KMS-11 (cell line): Measurements from ENCODE around the gene ARHGAP42.

Experiments
- H2AFZ ChIP-seq: fragments of 200-600 bp; sonication (generic); 2 replicates; pipeline ENCODE4 v1.6.1; 2016; ENCODE audit warnings: antibody characterized with exemption, mixed run types, low read depth
- H3K27ac ChIP-seq: fragments of 200-600 bp; sonication (generic); 2 replicates; pipeline ENCODE4 v1.6.1; 2016; ENCODE audit warnings: mild to moderate bottlenecking, mixed run types
- H3K27me3 ChIP-seq: fragments of 200-600 bp; sonication (generic); 2 replicates; pipeline ENCODE4 v1.6.1; 2017; ENCODE audit warnings: mild to moderate bottlenecking, low read depth, mixed run types, moderate library complexity; ENCODE audit not compliant: insufficient read depth
- H3K36me3 ChIP-seq: fragments of 200-600 bp; sonication (generic); 2 replicates; pipeline ENCODE4 v1.6.1; 2017; ENCODE audit warnings: mild to moderate bottlenecking, mixed run types; ENCODE audit not compliant: insufficient read depth
- H3K4me1 ChIP-seq: fragments of 200-600 bp; sonication (generic); 2 replicates; pipeline ENCODE4 v1.6.1; 2016; ENCODE audit warnings: mild to moderate bottlenecking, low read depth, mixed run types; ENCODE audit not compliant: poor library complexity, severe bottlenecking
- H3K4me2 ChIP-seq: fragments of 200-600 bp; sonication (generic); 2 replicates; pipeline ENCODE4 v1.7.0; 2016; ENCODE audit warnings: mild to moderate bottlenecking, mixed run types
- H3K4me3 ChIP-seq: fragments of 200-600 bp; sonication (generic); IDR thresholded peaks from 2 replicates; pipeline ENCODE4 v1.6.1; 2017; ENCODE audit warnings: low read depth, low read length, mixed read lengths; ENCODE audit not compliant: insufficient read depth
- H3K79me2 ChIP-seq: fragments of 200-600 bp; sonication (generic); 2 replicates; pipeline ENCODE4 v1.6.1; 2016; ENCODE audit warnings: low read depth, mixed run types; ENCODE audit not compliant: insufficient read depth
- H3K9ac ChIP-seq: fragments of 200-600 bp; sonication (generic); 2 replicates; pipeline ENCODE4 v1.6.1; 2016; ENCODE audit warnings: mild to moderate bottlenecking, mixed run types
- H4K20me1 ChIP-seq: fragments of 200-600 bp; sonication (generic); 2 replicates; pipeline ENCODE4 v1.6.1; 2016; ENCODE audit warnings: mild to moderate bottlenecking, mixed run types; ENCODE audit not compliant: insufficient read depth
- CTCF ChIP-seq: fragments of 200-600 bp; sonication (generic); conservative IDR thresholded peaks from 2 replicates; pipeline ENCODE4 v1.6.1; 2017; ENCODE audit warnings: low read depth, mild to moderate bottlenecking, antibody characterized with exemption, low read length, moderate library complexity, mixed read lengths

ARHGAP42 gene

DNA sequence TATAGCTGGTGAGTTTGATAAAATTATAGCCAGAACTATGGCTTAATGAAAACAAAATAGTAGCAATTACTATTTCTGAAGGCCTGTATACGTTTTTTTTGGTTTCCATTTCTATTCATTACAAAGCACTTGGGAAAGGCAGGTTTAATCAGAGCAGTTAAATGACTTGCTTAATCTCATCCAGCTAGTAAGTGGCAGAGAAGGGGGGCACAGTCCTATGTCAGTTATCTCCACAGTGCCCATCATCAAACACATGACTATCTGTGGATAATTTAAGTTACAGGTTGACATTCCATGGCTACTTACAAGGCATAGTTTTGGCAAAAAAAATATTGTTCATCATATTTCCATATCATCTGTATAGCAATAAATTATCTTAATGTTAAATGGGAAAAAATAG is 348.8 kb downstream of the ARHGAP42 start:
- no peaks in the 10 kb centered on the region for H3K4me1 ChIP-seq
- no peak overlapping the region for H3K4me3 ChIP-seq
- H3K27me3 ChIP-seq: no peaks in the 10 kb centered on the region
- no peaks in the 10 kb centered on the region for H3K36me3 ChIP-seq
- H3K4me2 ChIP-seq: no peak overlapping the region
- H3K79me2 ChIP-seq: no peaks in the 10 kb centered on the region
- no peak for TF ChIP-seq CTCF
- no peak overlapping the region for H3K27ac ChIP-seq
- H4K20me1 ChIP-seq: no peaks in the 10 kb centered on the region
- no peak overlapping the region for H3K9ac ChIP-seq
- H2AFZ ChIP-seq: no peak overlapping the region
